Measurements from ENCODE around the gene RAB5A.
"Not testable (repeated sequence)": the region's sequence is repeated elsewhere in the genome, so short reads cannot be mapped to it uniquely, and the experiment has no call there.

The RAB5A gene, protein sequence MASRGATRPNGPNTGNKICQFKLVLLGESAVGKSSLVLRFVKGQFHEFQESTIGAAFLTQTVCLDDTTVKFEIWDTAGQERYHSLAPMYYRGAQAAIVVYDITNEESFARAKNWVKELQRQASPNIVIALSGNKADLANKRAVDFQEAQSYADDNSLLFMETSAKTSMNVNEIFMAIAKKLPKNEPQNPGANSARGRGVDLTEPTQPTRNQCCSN

DNA sequence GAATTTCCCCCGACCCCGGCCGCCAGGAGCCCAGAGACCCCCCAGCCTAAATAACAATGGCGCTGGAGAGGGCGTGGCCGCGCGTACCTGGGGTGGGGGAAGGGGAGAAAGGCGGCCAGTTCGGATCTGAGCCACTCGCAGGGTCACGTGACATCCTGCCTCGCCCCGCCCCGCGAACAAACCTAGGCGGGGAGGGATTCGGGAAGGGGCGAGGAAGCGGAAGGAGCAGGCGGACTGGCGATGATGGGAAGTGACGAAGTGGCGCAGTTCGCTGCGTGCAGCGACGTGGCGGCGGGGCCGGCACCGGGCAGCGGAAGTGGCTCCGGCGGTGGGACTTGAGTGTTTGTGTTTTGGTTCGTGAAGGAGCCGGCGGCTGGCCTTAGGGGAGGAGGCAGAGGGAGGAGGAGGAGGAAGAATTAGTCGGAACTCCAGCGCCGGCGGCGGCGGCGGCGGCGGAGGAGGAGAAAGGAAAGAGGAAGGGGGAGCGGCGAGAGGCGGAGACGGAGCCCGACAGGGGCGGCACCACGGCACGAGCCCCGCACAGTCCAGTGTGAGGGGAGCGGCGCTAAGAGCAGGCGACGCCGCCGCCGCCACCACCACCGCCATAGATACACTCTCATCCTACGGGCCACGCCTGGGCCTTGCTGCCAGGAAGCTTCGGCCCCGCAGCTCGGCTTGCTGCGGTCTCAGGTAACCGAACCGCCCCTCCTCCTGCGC is at the start of gene RAB5A:
TSS of gene RAB5A (plus strand) at position 266 of the 717 bp plus-strand sequence. CDS start 3,802 bp downstream, outside the sequence.
- DNase-seq = peak; percentile 84

DNA sequence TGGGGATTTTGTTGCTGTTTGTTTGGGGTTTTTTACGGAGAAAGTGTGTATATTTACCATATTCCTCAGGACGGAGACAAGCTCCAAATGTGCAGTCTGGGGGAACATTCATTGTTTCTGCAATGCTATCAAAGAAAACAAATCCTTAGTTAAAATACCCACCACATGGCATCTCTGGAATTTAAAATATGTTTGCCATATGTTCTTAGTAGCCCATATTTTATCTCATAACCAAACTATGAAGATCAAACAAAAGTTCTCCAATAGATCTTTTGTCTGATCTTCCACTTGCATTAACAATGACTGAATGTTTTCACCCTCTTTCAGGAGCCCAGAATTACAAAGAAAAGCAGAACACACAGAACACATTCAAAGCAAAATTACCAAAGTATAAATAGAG is 48.2 kb upstream of the RAB5A start:
- no peak for DNase-seq

DNA sequence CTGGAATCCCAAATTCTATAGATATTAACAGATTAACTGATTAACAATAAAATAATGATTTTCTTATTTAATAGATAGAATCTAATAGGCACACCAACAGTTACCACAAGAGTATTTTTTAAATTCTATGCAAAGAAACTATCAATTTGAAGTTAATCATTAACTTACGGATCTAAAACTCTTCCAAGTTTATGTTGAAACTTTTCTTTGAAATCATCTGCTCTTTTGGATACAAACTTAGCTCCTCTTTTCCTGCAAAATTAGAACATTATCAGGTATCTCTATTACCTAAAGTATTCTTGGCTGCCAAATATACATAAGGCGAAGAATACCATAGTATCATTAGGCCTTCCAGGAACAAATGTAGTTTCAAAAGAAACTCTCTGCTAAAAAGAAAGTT is 47.6 kb upstream of the RAB5A start:
- DNase-seq = no peak

- DNase-seq = not testable (repeated sequence)
Measured at GRCh38 chr3:19899833-19900232, 47.1 kb upstream of the RAB5A start.

DNA sequence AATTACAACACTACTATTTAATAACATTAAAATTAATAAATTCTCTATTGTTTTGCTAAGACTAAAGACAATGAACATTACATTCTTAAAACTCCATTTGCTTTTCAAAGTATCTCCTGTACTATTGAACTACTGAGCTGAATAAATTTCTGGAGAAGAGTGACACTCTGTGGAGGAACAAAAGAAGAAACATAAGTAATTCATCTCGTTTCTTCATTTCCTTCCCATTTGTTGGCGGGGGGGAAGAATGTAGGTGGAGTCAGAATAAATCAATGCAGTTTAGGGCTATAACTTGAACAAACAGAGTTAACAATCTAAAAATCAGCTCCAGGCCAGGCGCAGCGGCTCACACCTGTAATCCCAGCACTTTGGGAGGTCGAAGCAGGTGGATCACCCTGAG is 45.6 kb upstream of the RAB5A start:
- no peak for DNase-seq

DNA sequence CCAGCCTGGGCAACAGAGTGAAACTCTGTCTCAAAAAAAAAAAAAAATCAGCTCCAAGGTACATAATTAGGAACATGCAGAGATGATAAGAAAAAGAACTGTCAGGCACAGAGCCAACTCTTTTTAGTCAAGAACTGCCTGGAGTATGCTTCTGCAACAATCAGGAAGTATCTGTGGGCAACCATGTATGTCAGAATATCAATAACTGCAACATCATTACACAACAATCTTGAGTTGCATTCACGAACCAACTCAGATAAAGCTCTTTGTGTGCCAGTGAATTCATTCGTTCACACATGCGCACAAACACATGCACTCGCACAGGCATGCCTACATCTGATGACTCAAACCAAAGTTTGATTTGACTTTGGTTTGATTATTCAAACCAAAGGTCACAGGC is 45.0 kb upstream of the RAB5A start:
- DNase-seq = no peak

DNA sequence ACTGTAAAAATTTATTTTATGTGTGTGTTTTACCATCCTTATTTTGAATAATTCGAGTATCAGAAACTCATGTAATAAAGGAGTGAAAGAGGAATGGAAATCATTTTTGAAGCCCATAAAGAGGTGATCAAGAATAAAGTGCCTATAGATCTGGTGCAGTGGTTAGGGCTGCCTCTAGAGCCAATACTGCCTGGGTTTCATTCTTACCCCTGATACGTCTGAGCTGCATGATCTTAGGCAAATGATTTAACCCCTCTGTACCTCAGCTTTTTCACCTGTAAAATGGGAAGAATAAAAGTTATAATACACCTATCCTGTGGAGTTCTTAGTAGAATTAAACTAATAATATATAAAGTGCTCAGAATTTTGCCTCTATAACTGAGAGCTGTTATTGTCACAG is 43.2 kb upstream of the RAB5A start:
- no peak for DNase-seq

DNA sequence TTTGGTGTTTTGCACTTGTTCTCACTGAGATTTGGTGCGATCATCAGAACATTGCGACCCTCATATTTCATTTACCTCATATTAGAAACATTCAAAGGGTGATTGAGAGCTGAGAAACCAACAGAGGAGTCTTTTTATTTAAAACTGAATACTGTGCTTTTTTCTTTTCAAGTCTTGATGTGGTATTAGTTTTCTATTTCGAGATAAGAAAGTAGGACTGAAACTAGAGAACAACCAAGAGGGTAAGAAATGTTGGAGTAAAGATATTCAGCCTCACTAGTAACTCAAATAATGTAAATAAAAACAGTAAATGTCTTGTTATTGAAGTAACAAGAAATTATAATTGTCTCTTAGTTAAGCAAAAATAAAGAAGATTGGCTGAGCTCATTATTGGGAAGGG is 39.4 kb upstream of the RAB5A start:
- no peak for DNase-seq

GRCh38 chr3:19911452-19911851 is 35.4 kb upstream of the RAB5A start:
- DNase-seq = no peak

- no peak for DNase-seq
Measured at GRCh38 chr3:19917167-19917566, 29.7 kb upstream of the RAB5A start.

DNA sequence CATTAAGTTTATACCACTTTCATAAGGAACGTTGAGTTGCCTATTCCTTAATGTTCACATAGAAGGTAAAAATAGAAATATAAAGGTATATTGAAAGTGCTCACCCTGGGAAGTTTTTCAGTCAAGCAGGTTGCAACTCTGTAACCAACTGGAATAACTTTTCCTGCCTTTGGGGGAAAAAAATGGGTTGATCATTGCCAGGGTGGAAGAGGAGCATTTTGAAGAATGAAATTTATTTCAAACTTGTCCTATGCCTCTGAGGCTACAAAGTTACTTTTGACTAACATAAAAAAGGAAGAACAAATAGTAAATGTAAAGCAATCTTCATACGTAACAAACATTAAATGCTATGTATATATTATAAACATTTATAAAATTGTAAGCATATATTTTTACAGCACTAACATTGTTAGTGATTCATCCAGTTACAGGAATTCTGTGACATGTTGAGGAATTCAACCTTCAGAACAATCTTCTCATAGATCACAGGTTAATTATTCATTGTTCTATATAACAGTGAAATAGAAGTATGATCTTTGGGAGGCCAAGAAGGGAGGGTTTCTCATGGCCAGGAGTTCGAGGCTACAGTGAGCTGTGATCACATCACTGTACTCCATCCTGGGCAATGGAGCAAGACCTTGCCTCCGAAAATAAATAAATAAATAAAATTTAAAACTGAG is 26.4 kb upstream of the RAB5A start:
- DNase-seq = no peak

- no peak for DNase-seq
Measured at GRCh38 chr3:19931180-19931692, 15.7 kb upstream of the RAB5A start.

DNA sequence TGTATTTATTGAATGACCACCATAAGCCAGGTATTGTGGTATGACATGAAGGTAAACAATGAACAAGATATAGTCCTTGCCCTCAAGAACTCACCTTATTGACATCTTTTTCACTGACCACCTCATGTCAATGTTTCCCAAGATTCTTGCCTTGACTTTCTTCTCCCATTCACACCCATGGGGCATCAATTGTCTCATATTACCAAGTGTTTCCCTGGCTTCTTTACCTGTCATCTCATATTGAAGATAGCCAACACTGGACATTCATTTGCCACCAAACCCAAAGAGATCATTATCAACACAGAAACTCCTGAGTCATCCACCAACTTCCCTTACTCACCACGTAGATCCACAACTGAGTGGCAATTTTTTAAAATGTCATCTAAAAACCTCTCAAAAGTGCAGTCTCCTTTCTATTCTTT is 15.1 kb upstream of the RAB5A start:
- no peak for DNase-seq

- no peak for DNase-seq
Measured at GRCh38 chr3:19932422-19932821, 14.5 kb upstream of the RAB5A start.

DNA sequence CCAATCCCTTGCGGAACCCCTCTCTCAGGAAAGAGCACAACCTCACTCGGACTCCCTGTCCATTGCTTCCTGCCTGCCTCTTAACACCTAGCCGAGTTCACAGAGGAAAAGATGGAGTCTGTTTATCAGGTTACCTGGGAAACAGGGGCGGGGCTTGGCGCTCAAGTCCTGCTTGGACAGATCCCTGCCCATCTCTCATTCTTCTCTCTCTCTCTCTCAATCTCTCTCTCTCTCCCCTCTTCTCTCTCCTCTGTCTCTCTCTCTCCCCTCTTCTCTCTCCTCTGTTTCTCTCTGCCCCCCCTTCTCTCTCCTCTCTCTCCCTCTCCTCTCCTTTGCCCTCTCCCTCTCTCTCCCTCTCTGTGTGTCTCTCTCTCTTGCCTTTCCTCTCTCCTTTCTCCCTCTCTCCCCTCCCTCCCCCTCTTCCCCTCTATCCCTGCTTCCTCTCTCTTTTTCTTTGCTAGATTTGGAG is 12.8 kb upstream of the RAB5A start, which contains the start of gene EFHB:
TSS of gene EFHB (minus strand) at position 120 of the 469 bp plus-strand sequence. CDS start 199 bp downstream, outside the sequence.
- peak; percentile 67 for DNase-seq

GRCh38 chr3:19937459-19938294 is 9.2 kb upstream of the RAB5A start:
- DNase-seq = no peak

GRCh38 chr3:19938295-19938627 is 8.6 kb upstream of the RAB5A start:
- no peak for DNase-seq

GRCh38 chr3:19940643-19941042 is 6.3 kb upstream of the RAB5A start:
- DNase-seq = no peak

DNA sequence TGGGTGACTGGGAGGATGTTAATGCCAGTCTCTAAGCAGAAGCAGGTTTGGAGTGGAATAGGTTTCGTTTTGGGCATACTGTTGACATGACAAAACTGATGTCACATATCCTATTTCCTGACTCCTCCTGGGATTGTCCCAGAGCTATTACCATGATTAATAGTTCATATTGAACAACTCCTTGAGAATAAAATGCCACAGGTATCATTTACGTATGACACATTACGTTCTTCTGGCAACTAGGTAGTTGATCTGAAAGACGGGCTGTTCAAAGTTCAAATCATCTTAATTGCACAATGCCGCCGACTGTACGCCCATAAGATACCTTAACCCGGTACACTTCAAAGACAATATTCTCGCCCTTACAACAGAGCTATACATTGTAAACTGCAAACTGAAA is 1.4 kb upstream of the RAB5A start:
- DNase-seq = no peak

DNA sequence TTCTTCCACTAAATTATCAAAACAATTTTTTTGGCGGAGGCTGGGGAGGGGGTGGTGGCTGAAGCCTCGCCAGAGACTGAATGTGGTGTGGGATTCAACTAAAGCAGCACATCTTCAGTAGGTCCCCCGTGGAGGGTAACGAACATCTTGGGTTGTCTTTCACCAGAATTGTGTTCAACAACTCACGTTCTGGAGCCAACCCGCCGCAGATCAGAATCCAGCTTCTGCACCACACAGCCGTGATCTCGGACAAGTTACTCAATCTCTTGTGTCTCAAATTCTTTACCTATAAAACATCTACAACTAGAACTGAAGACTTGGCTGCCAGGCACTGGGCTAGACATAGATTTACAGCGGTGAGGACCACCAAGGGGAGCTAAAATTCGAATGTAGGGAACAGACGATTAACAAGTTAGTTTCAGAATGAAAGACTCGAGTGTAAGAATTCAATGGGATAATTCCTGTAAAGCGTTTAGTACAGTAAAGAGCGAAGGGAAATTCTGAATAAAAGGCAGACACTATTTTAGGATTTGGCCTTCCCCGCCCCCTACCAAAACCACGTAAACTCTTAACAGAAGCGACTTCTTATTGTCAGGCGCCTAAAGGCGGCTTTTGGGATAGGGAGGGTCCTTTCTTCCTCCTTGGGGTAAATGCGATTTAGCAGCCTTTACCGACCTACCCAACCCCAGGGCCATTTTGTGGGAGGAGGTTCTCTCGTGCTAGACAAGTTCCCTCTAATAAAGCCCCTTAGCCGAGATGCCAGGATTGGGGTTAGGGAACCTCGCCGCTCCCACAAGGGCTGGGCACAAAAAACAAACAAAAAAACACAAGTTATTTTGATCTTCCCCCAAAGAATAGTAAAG is 697 bp upstream of the RAB5A start:
- DNase-seq = no peak

- DNase-seq = peak; percentile 5
Measured at GRCh38 chr3:19947549-19948225, 790 bp downstream of the RAB5A start.

Measured in NCI-H748 treated with DMSO at 0.1 percent for 48 hours (cell line).